CD1c-positive myeloid dendritic cell (primary cell): ENCODE measurements around the gene TCHHL1.
"Not testable (repeated sequence)": the region's sequence is repeated elsewhere in the genome, so short reads cannot be mapped to it uniquely, and the experiment has no call there.

Experiments used
- DNase-seq: peaks from one replicate; pipeline ENCODE4 v3.0.0-alpha.2; 2016; ENCODE audit errors: extremely low spot score

The TCHHL1 gene

GRCh38 chr1:152086760-152087159 lies 2.1 kb downstream of the TCHHL1 start:
- DNase-seq, result no peak

- DNase-seq, result no peak
Measured at GRCh38 chr1:152084853-152085252, 4.0 kb downstream of the TCHHL1 start.

- DNase-seq, result not testable (repeated sequence)
Measured at GRCh38 chr1:152081026-152081425, 7.8 kb downstream of the TCHHL1 start.

GRCh38 chr1:152080494-152080893 lies 8.4 kb downstream of the TCHHL1 start:
- not testable (repeated sequence) for DNase-seq

GRCh38 chr1:152078831-152079441 lies 9.9 kb downstream of the TCHHL1 start:
- no peak for DNase-seq

- DNase-seq, result no peak
Measured at GRCh38 chr1:152072311-152072710, 16.6 kb downstream of the TCHHL1 start.

- no peak for DNase-seq
Measured at GRCh38 chr1:152071123-152071522, 17.7 kb downstream of the TCHHL1 start.

GRCh38 chr1:152067929-152068328 lies 20.9 kb downstream of the TCHHL1 start:
- DNase-seq, result no peak

- no peak for DNase-seq
Measured at GRCh38 chr1:152067150-152067549, 21.7 kb downstream of the TCHHL1 start.

- DNase-seq, result no peak
Measured at GRCh38 chr1:152061952-152062351, 26.9 kb downstream of the TCHHL1 start.

GRCh38 chr1:152053375-152053774 lies 35.5 kb downstream of the TCHHL1 start:
- DNase-seq, result no peak

- peak; percentile 92 for DNase-seq
Measured at GRCh38 chr1:152052606-152053005, 36.3 kb downstream of the TCHHL1 start.

GRCh38 chr1:152050886-152051675 lies 37.8 kb downstream of the TCHHL1 start:
- peak; percentile 31 for DNase-seq

GRCh38 chr1:152049291-152050083 lies 39.4 kb downstream of the TCHHL1 start:
- DNase-seq, result peak; percentile 87

GRCh38 chr1:152048416-152049009 lies 40.4 kb downstream of the TCHHL1 start:
- DNase-seq, result peak; percentile 95

GRCh38 chr1:152047730-152048415 lies 41.0 kb downstream of the TCHHL1 start:
- peak; percentile 97 for DNase-seq

GRCh38 chr1:152047413-152047729 lies 41.5 kb downstream of the TCHHL1 start:
- no peak for DNase-seq

GRCh38 chr1:152044386-152044785 lies 44.5 kb downstream of the TCHHL1 start:
- no peak for DNase-seq

GRCh38 chr1:152043870-152044269 lies 45.0 kb downstream of the TCHHL1 start:
- no peak for DNase-seq

GRCh38 chr1:152042030-152042429 lies 46.8 kb downstream of the TCHHL1 start:
- DNase-seq, result no peak

- no peak for DNase-seq
Measured at GRCh38 chr1:152039886-152040285, 49.0 kb downstream of the TCHHL1 start.

- DNase-seq, result no peak
Measured at GRCh38 chr1:152039461-152039860, 49.4 kb downstream of the TCHHL1 start.
